HG02798 (cell line): ENCODE data around the gene NCK2.

Experiments used
- ATAC-seq: cut with Tn5 transposase; IDR thresholded peaks from one replicate; pipeline ENCODE4 v1.9.1; 2021; ENCODE audit warnings: mild to moderate bottlenecking; ENCODE audit not compliant: unreplicated experiment, poor library complexity

Gene NCK2

GRCh38 chr2:105840933-105841332 lies 96.2 kb downstream of the NCK2 start:
- no peak for ATAC-seq

GRCh38 chr2:105841551-105841950 lies 96.8 kb downstream of the NCK2 start:
- no peak for ATAC-seq

- ATAC-seq = no peak
Observed at GRCh38 chr2:105842555-105842954, 97.8 kb downstream of the NCK2 start.

GRCh38 chr2:105843476-105844374 lies 99.0 kb downstream of the NCK2 start:
- no peak for ATAC-seq

GRCh38 chr2:105845976-105846375 lies 101.3 kb downstream of the NCK2 start:
- no peak for ATAC-seq

GRCh38 chr2:105847056-105847455 lies 102.3 kb downstream of the NCK2 start:
- ATAC-seq = no peak

GRCh38 chr2:105848367-105848766 lies 103.7 kb downstream of the NCK2 start:
- no peak for ATAC-seq

GRCh38 chr2:105849431-105850179 lies 104.9 kb downstream of the NCK2 start:
- ATAC-seq = no peak

GRCh38 chr2:105852066-105852465 lies 107.4 kb downstream of the NCK2 start:
- ATAC-seq = no peak

GRCh38 chr2:105853354-105854088 lies 108.8 kb downstream of the NCK2 start:
- no peak for ATAC-seq

GRCh38 chr2:105854972-105855371 lies 110.3 kb downstream of the NCK2 start:
- no peak for ATAC-seq

GRCh38 chr2:105856581-105856980 lies 111.9 kb downstream of the NCK2 start:
- no peak for ATAC-seq

GRCh38 chr2:105857076-105857740 lies 112.5 kb downstream of the NCK2 start:
- no peak for ATAC-seq

GRCh38 chr2:105858868-105859693 lies 114.4 kb downstream of the NCK2 start:
- peak; percentile 87 for ATAC-seq

GRCh38 chr2:105859694-105859951 lies 114.9 kb downstream of the NCK2 start:
- no peak for ATAC-seq

- ATAC-seq = no peak
Observed at GRCh38 chr2:105860567-105860966, 115.9 kb downstream of the NCK2 start.

GRCh38 chr2:105861200-105861599 lies 116.5 kb downstream of the NCK2 start:
- ATAC-seq = no peak

GRCh38 chr2:105862843-105863242 lies 118.1 kb downstream of the NCK2 start:
- no peak for ATAC-seq

- ATAC-seq = no peak
Observed at GRCh38 chr2:105864262-105864661, 119.5 kb downstream of the NCK2 start.
